SK-MEL-5 (cell line): ENCODE measurements around the gene HS3ST5. TPM values are rescaled to one million over a fixed set of nuclear protein-coding genes. Genes with fewer than 3 reads are reported as not detected.
"Not testable (repeated sequence)": the region's sequence is repeated elsewhere in the genome, so short reads cannot be mapped to it uniquely, and the experiment has no call there.

Source experiments
- DNase-seq: peaks from one replicate; pipeline ENCODE4 v3.0.0-alpha.2; 2016; ENCODE audit warnings: low read depth, low spot score
- in situ Hi-C: cut with HindIII; loops from 2 replicates; pipeline ENCODE4 v1.10.0; 2016; ENCODE audit warnings: low sequenced_read_pairs, high pct_unique_total_duplicates, low pct_unique_long_range_greater_than_20kb
- total RNA-seq: library from RNA; depleted of rRNA; stranded (reverse); fragments of >200 nt; shearing (Covaris generic); gene quantifications from 2 replicates; pipeline ENCODE4 v1.2.3, GENCODE V29; 2014

HS3ST5 gene
- total RNA-seq, 1 experiment from 2014 or later, result 0.42 TPM

DNA sequence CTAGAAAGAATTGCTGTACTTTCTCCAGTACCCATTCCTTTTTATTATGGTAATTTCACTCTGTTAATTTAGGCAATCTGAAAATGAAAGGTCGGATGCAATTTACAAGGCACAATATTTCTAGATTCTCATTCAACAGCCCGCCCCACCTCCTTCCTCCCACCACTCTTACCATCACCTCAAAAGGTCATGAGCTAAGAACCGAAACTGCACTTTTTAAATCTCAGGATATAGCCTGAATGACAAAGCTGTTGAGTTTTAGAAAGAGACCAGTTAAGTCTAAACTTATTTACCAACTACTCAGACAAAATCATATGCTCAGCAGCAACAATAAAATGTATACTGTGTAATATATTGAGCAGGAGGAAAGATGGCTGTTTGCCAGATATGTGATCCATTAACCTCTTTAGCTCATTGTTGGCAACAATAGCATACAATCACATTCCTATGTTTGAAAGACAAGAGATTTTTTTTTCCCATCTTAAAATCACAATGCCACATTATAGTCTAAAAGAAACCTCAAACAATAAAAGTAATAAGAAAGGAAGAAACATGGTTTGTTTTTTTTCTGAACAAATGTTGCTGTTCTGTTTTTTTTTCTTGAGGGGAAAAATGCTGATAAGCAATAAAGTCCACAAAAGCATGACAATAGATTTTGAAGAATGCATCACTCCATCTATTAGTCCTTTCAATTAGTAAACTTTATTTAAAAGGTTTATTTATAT is 1.6 kb upstream of the HS3ST5 start:
- no peak for DNase-seq
- in situ Hi-C loops, result no loop called here

DNA sequence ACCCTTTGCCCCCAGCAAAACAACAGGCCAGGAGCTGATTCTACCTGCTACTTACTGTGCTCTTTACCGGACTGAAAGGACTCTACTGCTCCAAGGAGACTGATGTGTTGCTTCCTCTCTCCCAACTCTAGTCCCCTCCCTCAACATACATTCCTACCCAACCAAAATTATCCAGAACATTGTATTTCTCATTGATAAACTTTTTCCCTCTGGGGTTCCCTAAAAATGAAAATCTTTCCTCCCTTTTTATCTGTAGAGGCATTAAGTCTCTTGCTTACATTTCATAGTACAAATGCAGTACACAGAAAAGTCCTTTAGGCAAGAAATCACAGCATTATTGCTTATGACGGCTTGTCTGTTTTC is 940 bp upstream of the HS3ST5 start:
- DNase-seq, result no peak
- in situ Hi-C loops, result no loop called here

DNA sequence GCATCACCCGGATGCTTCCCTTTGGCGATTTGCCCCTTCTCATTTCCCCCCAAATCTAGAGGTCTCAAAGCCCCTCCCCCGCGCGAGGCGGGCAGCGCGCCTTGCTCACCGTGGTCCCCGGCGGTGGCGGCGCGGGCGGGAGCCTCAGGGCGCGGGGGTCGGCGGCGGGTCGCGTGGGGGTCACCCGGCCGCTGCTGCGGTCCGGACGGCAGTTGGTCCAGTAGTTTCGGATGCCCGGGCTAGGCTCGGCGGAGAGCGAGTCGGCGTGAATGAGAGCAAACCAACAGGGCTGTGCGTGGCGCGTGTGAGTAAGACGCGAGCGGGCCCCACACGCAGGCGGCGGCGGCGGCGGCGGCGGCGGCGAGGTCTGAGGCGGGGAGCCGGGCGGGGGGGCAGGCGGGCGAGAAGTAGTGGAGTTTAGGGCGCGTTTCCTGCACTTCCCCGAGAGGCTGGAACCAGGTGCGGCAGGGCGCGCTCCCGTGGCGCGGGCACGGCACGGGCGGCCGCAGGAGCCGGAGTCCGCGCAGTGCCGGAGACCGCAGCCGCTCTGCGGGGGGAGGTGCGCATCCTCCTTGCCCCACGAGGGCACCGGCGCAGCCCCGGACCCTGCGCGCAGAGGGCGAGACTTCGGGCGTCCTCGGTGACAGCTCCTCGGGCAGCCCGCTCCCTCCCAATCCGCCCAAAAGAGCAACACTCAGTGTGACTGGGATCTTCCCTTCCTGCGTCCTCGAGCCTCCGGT is 567 bp downstream of the HS3ST5 start:
- DNase-seq, result peak; percentile 14
- in situ Hi-C loops, result no loop called here

DNA sequence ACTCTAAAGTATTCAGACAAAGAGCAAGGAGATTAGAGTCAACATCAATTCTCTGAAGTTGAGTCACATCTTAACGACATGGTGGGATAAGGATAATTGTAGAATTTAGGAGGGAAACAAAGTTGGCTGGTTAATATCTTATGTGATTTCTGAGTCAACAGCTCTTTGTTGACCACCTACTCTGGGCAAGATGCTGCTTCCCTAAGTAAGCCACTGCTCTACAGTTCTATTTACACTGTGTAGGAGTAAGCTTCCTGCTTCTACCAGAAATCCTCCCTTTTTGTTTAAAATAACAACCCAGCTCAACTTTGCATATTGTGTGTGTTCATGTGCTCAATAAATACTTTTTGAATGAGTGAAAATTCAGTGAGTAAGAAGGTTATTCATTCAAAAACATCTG is 3.1 kb downstream of the HS3ST5 start:
- no peak for DNase-seq
- in situ Hi-C loops, result no loop called here

DNA sequence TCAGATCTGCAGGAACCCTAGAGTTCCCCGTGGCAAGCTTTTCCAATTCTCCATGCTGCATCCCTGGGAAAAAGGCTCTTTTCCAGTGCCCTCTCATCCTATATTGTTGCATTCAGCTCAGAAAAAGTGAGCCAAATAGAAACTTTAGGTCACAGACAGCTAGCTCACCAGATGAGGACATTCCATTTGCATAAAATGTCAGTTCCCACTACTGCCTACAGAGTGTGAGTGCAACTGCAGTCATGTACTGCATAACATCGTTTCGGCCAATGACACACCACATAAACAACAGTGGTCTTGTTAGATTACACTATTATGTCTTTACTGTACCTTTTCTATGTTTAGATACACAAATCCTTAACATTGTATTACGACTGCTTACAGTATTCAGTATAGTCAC is 8.6 kb downstream of the HS3ST5 start:
- in situ Hi-C loops, result no loop called here
- DNase-seq, result no peak

DNA sequence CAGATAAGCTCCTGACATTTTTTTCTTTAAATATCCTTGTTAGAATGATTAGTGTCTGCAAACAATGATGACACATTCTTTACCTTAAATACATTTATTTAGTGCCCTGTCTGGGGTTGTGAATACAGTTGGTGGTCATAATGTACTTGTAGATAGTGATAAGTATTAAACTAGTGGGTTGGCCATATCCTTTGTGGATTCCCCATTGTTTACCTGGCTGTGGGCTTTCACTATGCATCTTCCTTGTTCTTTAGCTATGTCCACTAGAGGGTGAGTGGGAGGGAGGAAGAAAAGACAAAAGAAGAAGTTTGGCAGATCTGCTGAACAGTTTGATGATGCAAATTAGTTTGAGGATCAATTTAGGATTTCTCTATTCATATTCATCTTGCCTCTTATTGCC is 15.7 kb downstream of the HS3ST5 start:
- DNase-seq, result no peak
- in situ Hi-C loops, result no loop called here

DNA sequence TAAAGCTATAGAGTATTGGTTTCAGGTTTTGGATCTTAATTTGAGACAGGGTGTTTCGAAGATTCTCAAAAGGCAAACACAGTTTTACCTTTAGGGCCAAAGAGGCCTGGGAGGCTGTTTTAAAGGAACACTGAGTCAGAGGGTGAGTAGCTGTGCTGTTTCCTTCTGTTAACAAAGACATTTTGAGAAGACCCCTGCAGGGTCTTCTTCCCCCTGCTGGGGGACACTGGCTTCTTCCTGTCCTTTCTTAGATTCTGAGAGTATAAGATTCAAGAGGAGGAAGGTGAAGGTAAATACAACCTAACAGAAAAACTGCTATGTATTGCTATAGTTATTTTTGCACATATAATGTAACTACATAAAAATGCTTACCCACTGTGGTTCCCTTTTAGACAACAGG is 19.0 kb downstream of the HS3ST5 start:
- no peak for DNase-seq
- in situ Hi-C loops, result no loop called here

DNA sequence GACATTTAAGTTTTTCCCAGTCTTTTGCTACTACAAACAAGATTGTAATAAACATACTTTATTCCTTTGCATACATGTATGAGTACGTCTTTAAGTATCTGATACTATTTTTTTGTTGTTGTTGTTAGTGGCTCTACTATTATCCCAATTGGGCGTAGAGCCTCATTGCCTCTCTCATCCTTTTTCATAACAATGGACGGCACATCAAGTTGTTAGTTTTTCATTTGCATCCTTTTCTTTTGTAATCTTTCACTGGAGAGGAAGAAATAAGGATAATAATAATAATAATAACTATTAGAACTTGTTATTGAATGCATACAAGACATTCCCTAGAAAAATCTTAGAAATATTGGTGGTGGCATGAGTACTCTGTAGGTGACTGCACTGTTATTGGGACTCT is 23.1 kb downstream of the HS3ST5 start:
- DNase-seq, result no peak
- in situ Hi-C loops, result no loop called here

DNA sequence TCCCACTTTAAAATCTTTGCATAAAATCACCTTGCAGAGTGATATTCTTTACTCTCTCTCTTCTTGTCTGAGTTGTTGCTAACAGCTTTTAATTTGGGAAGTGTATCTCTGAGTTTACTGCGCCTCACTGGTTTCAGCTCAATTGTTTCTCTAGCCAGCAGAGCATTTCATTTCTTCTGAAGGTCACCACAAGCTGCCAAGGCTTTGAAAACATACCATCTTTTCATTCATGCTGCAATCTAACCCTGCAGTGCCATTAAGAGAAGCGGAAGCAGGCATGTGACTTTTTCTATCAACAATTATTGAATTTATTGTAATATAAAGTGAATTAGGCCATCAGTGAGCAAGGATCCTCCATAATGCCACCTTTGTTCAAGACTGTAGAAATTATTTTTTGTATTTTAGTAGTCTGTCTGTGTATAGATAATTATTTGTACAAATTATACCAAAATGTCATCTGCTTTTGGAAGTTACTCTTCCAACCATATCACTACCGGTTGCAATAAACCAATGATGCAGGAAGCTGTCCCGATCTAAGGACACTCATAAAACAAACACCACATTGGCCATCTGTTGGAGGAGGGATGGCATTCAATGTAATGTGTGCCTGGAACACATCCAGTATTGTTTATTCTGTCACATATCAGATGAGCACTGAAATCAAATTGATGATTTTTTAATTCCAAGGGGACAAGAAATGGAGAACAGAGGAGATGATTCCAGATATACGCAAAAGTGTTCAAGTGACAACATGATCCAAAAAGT is 26.8 kb downstream of the HS3ST5 start:
- in situ Hi-C loops, result no loop called here
- DNase-seq, result peak; percentile 63

DNA sequence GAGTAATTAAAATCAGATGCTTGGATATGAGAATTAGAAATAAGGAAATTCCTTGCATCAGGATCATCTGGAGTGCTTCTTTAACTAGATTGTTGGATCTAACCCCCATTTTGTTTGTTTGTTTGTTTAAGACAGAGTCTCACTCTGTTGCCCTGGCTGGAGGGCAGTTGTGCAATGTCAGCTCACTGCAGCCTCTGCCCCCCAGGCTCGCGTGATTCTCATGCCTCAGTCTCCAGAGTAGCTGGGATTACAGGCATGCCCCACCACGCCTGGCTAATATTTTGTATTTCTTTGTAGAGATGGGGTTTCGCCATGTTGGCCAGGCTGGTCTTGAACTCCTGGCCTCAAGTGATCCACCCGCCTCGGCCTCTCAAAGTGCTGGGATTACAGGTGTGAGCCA is 29.0 kb downstream of the HS3ST5 start:
- DNase-seq, in situ Hi-C loops: not testable (repeated sequence)

DNA sequence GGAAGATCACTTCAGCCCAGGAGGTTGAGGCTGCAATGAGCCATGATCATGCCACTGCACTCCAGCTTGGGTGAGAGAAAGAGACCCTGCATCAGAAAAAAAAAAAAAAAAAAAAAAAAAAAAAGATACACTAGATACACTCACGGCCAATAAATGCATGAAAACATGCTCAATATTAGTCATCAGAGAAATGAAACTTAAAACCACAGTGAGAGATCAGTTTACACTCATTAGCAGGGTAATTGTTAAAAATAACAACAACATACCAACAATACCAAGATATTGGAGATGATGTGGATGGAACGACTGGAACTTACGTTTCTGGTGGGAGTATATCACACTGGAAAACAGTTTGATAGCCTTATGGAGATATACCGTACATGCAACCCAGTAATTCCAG is 29.9 kb downstream of the HS3ST5 start:
- DNase-seq, result no peak
- in situ Hi-C loops, result no loop called here

DNA sequence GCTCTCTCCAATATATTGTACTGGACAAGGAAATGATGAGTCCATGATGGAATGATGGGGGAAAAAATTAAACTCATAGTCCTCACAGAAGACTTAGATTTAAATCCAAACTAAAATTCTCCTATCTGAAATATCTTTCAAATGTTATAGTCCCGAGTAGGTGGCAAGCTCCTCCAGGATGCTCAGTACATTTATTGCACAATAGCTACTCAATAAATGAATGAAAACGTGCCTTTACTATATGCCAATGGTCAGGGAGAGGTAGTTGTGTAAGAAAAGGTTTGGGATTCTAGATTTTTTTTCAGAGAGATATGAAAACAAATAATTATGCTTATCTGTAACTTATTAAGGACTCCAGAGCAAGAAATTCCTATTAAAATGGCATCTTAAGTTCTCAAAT is 32.8 kb downstream of the HS3ST5 start:
- in situ Hi-C loops, result no loop called here
- DNase-seq, result no peak

DNA sequence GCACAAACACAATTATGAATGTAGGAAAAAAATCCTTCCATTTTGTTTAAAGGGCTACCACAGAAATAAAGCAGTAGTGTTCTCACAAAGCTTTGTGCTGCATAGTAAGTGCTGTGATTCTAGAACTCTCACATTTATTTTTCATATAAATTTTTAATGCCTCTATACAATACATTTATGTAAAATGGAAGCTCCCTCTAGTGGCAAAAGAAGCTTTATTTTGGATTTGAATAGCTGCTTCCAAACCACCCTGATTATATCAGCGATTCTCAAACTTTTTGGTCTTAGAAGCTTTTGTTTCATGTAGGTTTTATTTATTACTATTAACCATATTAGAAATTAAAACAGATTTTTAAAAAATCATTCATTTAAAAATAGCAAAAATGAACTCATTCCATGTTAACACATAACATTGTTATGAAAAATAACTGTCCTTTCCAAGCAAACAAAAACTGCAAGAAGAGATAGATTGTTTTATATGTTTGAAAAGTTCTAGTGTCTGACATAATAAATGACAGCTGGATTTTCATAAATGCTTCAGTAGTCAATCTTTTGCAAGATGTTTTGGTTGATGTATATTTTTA is 38.4 kb downstream of the HS3ST5 start:
- in situ Hi-C loops, result no loop called here

DNA sequence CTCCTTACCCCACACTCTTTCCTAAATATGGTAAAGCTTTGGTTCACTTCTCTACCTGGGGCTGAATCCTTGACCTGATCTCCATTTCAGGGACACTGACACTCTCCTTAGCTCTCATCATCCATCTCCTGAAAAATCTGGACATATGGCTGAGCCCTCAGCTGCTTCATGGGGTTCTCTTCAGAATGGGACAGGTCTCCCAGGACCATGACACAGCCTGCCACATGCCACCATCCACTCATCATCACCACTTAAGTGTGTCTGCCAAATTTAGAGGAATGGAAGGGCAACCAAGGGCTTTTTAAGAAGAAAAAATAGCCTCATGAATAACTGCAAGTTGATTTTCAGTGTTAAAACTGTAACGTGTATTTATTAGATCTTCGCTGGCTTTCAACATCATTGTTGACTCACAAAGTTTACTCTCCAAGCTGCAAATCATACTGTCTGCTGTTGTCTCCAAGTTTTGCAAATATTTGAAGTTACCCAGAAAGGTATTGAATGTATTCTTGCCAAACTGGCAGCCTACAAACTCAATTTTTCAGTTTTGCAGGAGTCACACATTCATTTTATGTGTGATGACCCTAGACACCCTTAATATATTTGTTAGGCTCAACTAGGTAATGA is 41.1 kb downstream of the HS3ST5 start:
- no peak for DNase-seq
- in situ Hi-C loops, result no loop called here

More for the DNA sequence above, 38.4 kb downstream of the HS3ST5 start:
- peak; percentile 53 for DNase-seq

DNA sequence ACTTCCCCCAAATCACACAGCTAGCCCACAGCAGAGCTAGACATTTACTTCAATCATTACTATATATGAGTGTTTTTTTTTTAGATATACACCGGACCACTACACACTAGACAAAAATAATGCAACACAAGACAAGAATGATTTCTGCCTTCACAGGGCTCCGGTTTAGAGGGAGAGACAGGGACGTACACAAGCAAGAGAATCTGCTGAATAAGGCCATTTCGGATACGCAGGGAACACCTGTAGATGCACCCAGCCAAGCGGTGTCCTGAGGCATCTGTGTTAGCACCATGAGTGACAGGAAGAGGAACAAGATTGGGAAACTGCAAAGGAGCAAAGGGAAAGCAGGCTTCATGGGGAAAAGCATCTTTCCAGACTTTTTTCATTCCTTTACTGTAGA is 45.7 kb downstream of the HS3ST5 start:
- in situ Hi-C loops, result no loop called here
- no peak for DNase-seq

DNA sequence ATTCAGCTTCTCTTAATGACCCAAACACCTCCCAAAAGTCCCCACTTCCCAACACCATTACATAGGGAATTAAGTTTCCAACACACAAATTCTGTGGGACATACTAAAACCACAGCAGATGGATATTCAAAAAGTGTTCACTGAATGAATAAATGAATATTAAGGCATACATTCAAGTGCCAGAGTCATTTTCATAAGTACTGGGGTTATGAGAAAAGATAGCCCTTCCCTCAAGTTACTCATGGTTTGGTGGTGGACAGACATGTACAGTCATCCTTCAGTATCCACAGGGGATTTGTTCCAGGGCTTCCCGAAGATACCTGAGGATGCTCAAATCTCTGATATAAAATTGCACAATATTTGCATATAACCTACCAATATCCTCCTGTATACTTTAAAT is 50.4 kb downstream of the HS3ST5 start:
- in situ Hi-C loops, result no loop called here
- DNase-seq, result no peak

DNA sequence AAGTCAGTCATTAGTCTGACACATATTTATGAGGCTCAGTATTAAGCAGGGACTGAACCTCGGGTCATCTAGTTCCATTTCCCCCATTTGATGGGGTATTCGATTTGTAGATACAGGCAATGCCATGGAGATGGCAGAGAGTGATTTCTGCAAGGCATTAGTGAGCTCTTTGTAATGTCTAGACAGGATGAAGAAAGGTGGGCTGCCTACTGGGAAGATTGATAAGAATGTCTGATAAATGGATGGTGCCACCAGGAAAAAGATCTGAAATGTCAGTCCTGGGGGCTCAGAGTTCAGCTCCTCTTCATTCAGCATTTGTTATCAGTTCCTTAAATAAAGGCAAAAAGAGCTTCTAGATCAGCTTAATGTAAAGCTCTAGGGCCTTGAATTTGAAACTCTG is 51.4 kb downstream of the HS3ST5 start:
- no peak for DNase-seq
- in situ Hi-C loops, result no loop called here

DNA sequence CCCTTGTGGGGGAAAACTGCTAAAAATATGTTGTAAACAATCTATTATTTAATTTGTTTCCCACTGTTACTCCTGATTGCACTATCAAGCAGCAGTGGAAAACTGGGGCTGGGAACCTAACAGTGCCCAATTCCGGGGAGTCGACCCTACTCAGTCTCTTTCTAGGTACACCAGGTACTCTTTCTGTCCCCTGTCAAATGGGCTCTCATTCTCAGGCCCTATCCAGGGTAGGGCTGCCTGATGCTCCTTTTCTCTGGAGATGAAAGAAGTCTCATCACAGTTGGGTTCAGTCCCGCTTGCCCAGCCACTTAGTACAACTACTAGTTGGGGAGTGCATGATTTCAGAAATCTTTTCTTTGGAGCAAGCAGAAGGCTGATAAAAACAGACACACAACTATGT is 52.0 kb downstream of the HS3ST5 start:
- no peak for DNase-seq
- in situ Hi-C loops, result no loop called here
